ENCODE data around the gene DHRS7B.
"Not testable (repeated sequence)": the region's sequence is repeated elsewhere in the genome, so short reads cannot be mapped to it uniquely, and the experiment has no call there.

DHRS7B gene

GRCh38 chr17:21126645-21127508 lies at the start of gene DHRS7B:
Gene DHRS7B, plus strand, starts transcription at chr17:21126964. Its CDS starts 8 bp downstream, at chr17:21126972.
- Mint-ChIP-seq H3K4me3 (peak within 1 kb of the TSS; percentile 96), H3K27me3 (no peaks in the 10 kb centered on the region), H3K36me3 (peaks cover 2% of the 10 kb centered on the region), H3K27ac (peak within 1 kb of the TSS; percentile 86), H3K9me3 (no peaks in the 10 kb centered on the region), H3K4me1 (peaks cover 34% of the 10 kb centered on the region)
- ATAC-seq = peak; percentile 98

GRCh38 chr17:21077281-21077680 lies 49.5 kb upstream of the DHRS7B start:
- no peak for ATAC-seq
- no peaks in the 10 kb centered on the region for H3K4me1 Mint-ChIP-seq
- peaks cover 2% of the 10 kb centered on the region for H3K9me3 Mint-ChIP-seq
- no peaks in the 10 kb centered on the region for H3K27me3 Mint-ChIP-seq
- no peak overlapping the region for H3K4me3 Mint-ChIP-seq
- H3K27ac Mint-ChIP-seq = no peak overlapping the region
- no peaks in the 10 kb centered on the region for H3K36me3 Mint-ChIP-seq

- Mint-ChIP-seq H3K4me1 (peaks cover under 1% of the 10 kb centered on the region), H3K27me3 (no peaks in the 10 kb centered on the region), H3K9me3 (peaks cover 5% of the 10 kb centered on the region), H3K27ac (no peak overlapping the region), H3K36me3 (no peaks in the 10 kb centered on the region), H3K4me3 (no peak overlapping the region)
- ATAC-seq = no peak
These were observed 48.6 kb upstream of the DHRS7B start for GRCh38 chr17:21078016-21078780.

- Mint-ChIP-seq H3K4me1 (peaks cover 7% of the 10 kb centered on the region), H3K9me3 (peaks cover 5% of the 10 kb centered on the region), H3K36me3 (no peaks in the 10 kb centered on the region), H3K4me3 (no peak overlapping the region), H3K27me3 (no peaks in the 10 kb centered on the region), H3K27ac (no peak overlapping the region)
- ATAC-seq = no peak
These were observed 47.6 kb upstream of the DHRS7B start for GRCh38 chr17:21079196-21079595.

- Mint-ChIP-seq H3K27me3 (no peaks in the 10 kb centered on the region), H3K4me1 (peaks cover 7% of the 10 kb centered on the region)
- no peak for ATAC-seq
These were observed 44.7 kb upstream of the DHRS7B start for GRCh38 chr17:21082001-21082436.

GRCh38 chr17:21085280-21085679 lies 41.5 kb upstream of the DHRS7B start:
- peaks cover 18% of the 10 kb centered on the region for H3K4me1 Mint-ChIP-seq
- not testable (repeated sequence) for H3K27me3 Mint-ChIP-seq, H3K36me3 Mint-ChIP-seq, H3K9me3 Mint-ChIP-seq, ATAC-seq, H3K27ac Mint-ChIP-seq, H3K4me3 Mint-ChIP-seq

More at GRCh38 chr17:21082001-21082436, 44.7 kb upstream of the DHRS7B start:
- no peak overlapping the region for H3K4me3 Mint-ChIP-seq
- no peaks in the 10 kb centered on the region for H3K36me3 Mint-ChIP-seq
- no peak overlapping the region for H3K27ac Mint-ChIP-seq
- H3K9me3 Mint-ChIP-seq = peaks cover 5% of the 10 kb centered on the region

GRCh38 chr17:21085707-21086106 lies 41.1 kb upstream of the DHRS7B start:
- no peaks in the 10 kb centered on the region for H3K27me3 Mint-ChIP-seq
- H3K27ac Mint-ChIP-seq = no peak overlapping the region
- peak overlapping the region; percentile 69 for H3K4me3 Mint-ChIP-seq
- H3K9me3 Mint-ChIP-seq = peaks cover 5% of the 10 kb centered on the region
- H3K4me1 Mint-ChIP-seq = peaks cover 21% of the 10 kb centered on the region
- no peak for ATAC-seq
- no peaks in the 10 kb centered on the region for H3K36me3 Mint-ChIP-seq

- H3K9me3 Mint-ChIP-seq = no peaks in the 10 kb centered on the region
- peak overlapping the region; percentile 9 for H3K27ac Mint-ChIP-seq
- peaks cover 20% of the 10 kb centered on the region for H3K4me1 Mint-ChIP-seq
- no peak for ATAC-seq
- no peaks in the 10 kb centered on the region for H3K27me3 Mint-ChIP-seq
- no peaks in the 10 kb centered on the region for H3K36me3 Mint-ChIP-seq
- no peak overlapping the region for H3K4me3 Mint-ChIP-seq
These were observed 37.6 kb upstream of the DHRS7B start for GRCh38 chr17:21089145-21089544.

- no peaks in the 10 kb centered on the region for H3K27me3 Mint-ChIP-seq
- peak overlapping the region; percentile 9 for H3K27ac Mint-ChIP-seq
- no peaks in the 10 kb centered on the region for H3K36me3 Mint-ChIP-seq
- H3K9me3 Mint-ChIP-seq = no peaks in the 10 kb centered on the region
- H3K4me1 Mint-ChIP-seq = peaks cover 20% of the 10 kb centered on the region
- H3K4me3 Mint-ChIP-seq = peak overlapping the region; percentile 52
- no peak for ATAC-seq
These were observed 36.5 kb upstream of the DHRS7B start for GRCh38 chr17:21089933-21090901.

GRCh38 chr17:21090902-21091618 lies 35.7 kb upstream of the DHRS7B start:
- ATAC-seq = no peak
- no peak overlapping the region for H3K4me3 Mint-ChIP-seq

GRCh38 chr17:21094298-21094704 lies 32.5 kb upstream of the DHRS7B start:
- no peak overlapping the region for H3K4me3 Mint-ChIP-seq
- H3K9me3 Mint-ChIP-seq = no peaks in the 10 kb centered on the region
- no peak for ATAC-seq
- no peak overlapping the region for H3K27ac Mint-ChIP-seq
- peaks cover 26% of the 10 kb centered on the region for H3K4me1 Mint-ChIP-seq
- H3K36me3 Mint-ChIP-seq = no peaks in the 10 kb centered on the region
- H3K27me3 Mint-ChIP-seq = no peaks in the 10 kb centered on the region

More at GRCh38 chr17:21090902-21091618, 35.7 kb upstream of the DHRS7B start:
- Mint-ChIP-seq H3K36me3 (no peaks in the 10 kb centered on the region), H3K9me3 (no peaks in the 10 kb centered on the region), H3K4me1 (peaks cover 20% of the 10 kb centered on the region), H3K27me3 (no peaks in the 10 kb centered on the region), H3K27ac (no peak overlapping the region)

- no peak overlapping the region for H3K27ac Mint-ChIP-seq
- no peaks in the 10 kb centered on the region for H3K9me3 Mint-ChIP-seq
- H3K4me1 Mint-ChIP-seq = peaks cover 22% of the 10 kb centered on the region
- no peaks in the 10 kb centered on the region for H3K27me3 Mint-ChIP-seq
- H3K36me3 Mint-ChIP-seq = no peaks in the 10 kb centered on the region
- ATAC-seq = no peak
- no peak overlapping the region for H3K4me3 Mint-ChIP-seq
These were observed 31.0 kb upstream of the DHRS7B start for GRCh38 chr17:21095735-21096134.

GRCh38 chr17:21096874-21097273 lies 29.9 kb upstream of the DHRS7B start:
- Mint-ChIP-seq H3K27me3 (no peaks in the 10 kb centered on the region), H3K36me3 (no peaks in the 10 kb centered on the region), H3K4me3 (no peak overlapping the region), H3K9me3 (no peaks in the 10 kb centered on the region), H3K27ac (no peak overlapping the region), H3K4me1 (peaks cover 17% of the 10 kb centered on the region)
- ATAC-seq = no peak

All from stimulated activated memory B cell treated with anti-CD40 and anti-IgM and Interleukin-4, amounts not matched to agents 10 μg/mL and 1 μg/mL and 100 μg/mL, for 72 hours (primary cell).